ENCODE measurements around the gene DDX39B. TPM values are rescaled to one million over a fixed set of nuclear protein-coding genes. Genes with fewer than 3 reads are reported as not detected.
"Not testable (repeated sequence)": the region's sequence is repeated elsewhere in the genome, so short reads cannot be mapped to it uniquely, and the experiment has no call there.

The DDX39B gene
- total and polyA plus RNA-seq, 12 donors: 155 to 969 (median 298) TPM

- DNase-seq: no peak
- Histone ChIP-seq H3K4me1 (replicated peaks in 1 of 2) (peaks cover 16 to 33% of the 10 kb centered on the region in 2 donors), H3K36me3 (replicated peaks in 1 of 2) (peaks cover 0 to 40% of the 10 kb centered on the region in 2 donors), H3K4me3 (no peak overlapping the region), H3K27me3 (no peaks in the 10 kb centered on the region), H3K27ac (peak overlapping the region in 4 of 5 donors; percentile 13 to 76 (median 43)), H3K9me3 (replicated peaks in 1 of 3) (no peaks in the 10 kb centered on the region)
- WGBS, 4 donors: 80 to 96% (median 84%) methylated on average over 4 to 8 of the region's 8 CpGs
- TF ChIP-seq, protein P1, sequence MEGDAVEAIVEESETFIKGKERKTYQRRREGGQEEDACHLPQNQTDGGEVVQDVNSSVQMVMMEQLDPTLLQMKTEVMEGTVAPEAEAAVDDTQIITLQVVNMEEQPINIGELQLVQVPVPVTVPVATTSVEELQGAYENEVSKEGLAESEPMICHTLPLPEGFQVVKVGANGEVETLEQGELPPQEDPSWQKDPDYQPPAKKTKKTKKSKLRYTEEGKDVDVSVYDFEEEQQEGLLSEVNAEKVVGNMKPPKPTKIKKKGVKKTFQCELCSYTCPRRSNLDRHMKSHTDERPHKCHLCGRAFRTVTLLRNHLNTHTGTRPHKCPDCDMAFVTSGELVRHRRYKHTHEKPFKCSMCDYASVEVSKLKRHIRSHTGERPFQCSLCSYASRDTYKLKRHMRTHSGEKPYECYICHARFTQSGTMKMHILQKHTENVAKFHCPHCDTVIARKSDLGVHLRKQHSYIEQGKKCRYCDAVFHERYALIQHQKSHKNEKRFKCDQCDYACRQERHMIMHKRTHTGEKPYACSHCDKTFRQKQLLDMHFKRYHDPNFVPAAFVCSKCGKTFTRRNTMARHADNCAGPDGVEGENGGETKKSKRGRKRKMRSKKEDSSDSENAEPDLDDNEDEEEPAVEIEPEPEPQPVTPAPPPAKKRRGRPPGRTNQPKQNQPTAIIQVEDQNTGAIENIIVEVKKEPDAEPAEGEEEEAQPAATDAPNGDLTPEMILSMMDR (IDR thresholded peaks at IDR 0.05): no peak
- TF ChIP-seq POLR2A (IDR thresholded peaks at IDR 0.05): no peak
- intact Hi-C loops (cut with DNase I): no loop called here
These were observed 16.5 kb upstream of the DDX39B start for GRCh38 chr6:31558318-31558625.

- TF ChIP-seq, protein P1 (IDR thresholded peaks at IDR 0.05): no peak
- no peak for TF ChIP-seq POLR2A (IDR thresholded peaks at IDR 0.05)
- Histone ChIP-seq H3K27ac (peak overlapping the region in 4 of 5 donors; percentile 13 to 76 (median 43)), H3K36me3 (replicated peaks in 1 of 2) (peaks cover 0 to 43% of the 10 kb centered on the region in 2 donors), H3K4me3 (no peak overlapping the region), H3K4me1 (replicated peaks in 1 of 2) (peaks cover 16 to 33% of the 10 kb centered on the region in 2 donors), H3K27me3 (no peaks in the 10 kb centered on the region), H3K9me3 (replicated peaks in 1 of 3) (no peaks in the 10 kb centered on the region)
- DNase-seq: no peak
- 65 to 85% (median 72%) methylated on average over 23 to 24 of the region's 24 CpGs for WGBS, 4 donors
- intact Hi-C loops (cut with DNase I): no loop called here
These were observed 15.9 kb upstream of the DDX39B start for GRCh38 chr6:31557443-31558317.

GRCh38 chr6:31556307-31556706 is 14.5 kb upstream of the DDX39B start:
- intact Hi-C loops (cut with DNase I): no loop called here
- DNase-seq: no peak
- Histone ChIP-seq H3K36me3 (replicated peaks in 1 of 2) (peaks cover 0 to 43% of the 10 kb centered on the region in 2 donors), H3K27ac (no peak overlapping the region), H3K4me3 (no peak overlapping the region), H3K27me3 (no peaks in the 10 kb centered on the region), H3K9me3 (replicated peaks in 1 of 3) (no peaks in the 10 kb centered on the region), H3K4me1 (replicated peaks in 1 of 2) (peaks cover 16 to 33% of the 10 kb centered on the region in 2 donors)
- WGBS, 4 donors: 63 to 78% (median 74%) methylated on average over 3 of the region's 3 CpGs
- no peak for TF ChIP-seq POLR2A (IDR thresholded peaks at IDR 0.05)
- TF ChIP-seq, protein P1 (IDR thresholded peaks at IDR 0.05): no peak

GRCh38 chr6:31551371-31551770 is 9.6 kb upstream of the DDX39B start:
- H3K27ac ChIP-seq; H3K4me3 ChIP-seq; H3K9me3 ChIP-seq (replicated peaks in 1 of 3); intact Hi-C loops (cut with DNase I); H3K27me3 ChIP-seq: not testable (repeated sequence)
- WGBS, 4 donors: 43 to 56% (median 48%) methylated on average over 5 of the region's 5 CpGs
- peak in 6 of 7 donors; percentile 53 to 83 (median 69) for DNase-seq
- H3K4me1 ChIP-seq (replicated peaks in 1 of 2): peaks cover 9 to 18% of the 10 kb centered on the region in 2 donors
- TF ChIP-seq, protein P1 (IDR thresholded peaks at IDR 0.05): peak; percentile 10 to 59 (median 43)
- peaks cover 0 to 18% of the 10 kb centered on the region in 2 donors for H3K36me3 ChIP-seq (replicated peaks in 1 of 2)
